H1 (cell line): ENCODE data around the gene SLC13A2. TPM values are rescaled to one million over a fixed set of nuclear protein-coding genes. Genes with fewer than 3 reads are reported as not detected.

Source experiments
- CTCF ChIA-PET: fragments of 300-600 bp; sonication (Branson Sonifier 250); formaldehyde crosslinking; loops from one replicate; lab custom pipeline; 2021; ENCODE audit not compliant: partially characterized antibody; lab: Charles Lee
- POLR2A ChIA-PET: fragments of 300-600 bp; sonication (Branson Sonifier 250); formaldehyde crosslinking; loops from one replicate; lab custom pipeline; 2021; ENCODE audit warnings: inconsistent platforms; ENCODE audit not compliant: partially characterized antibody; lab: Charles Lee
- DNase-seq, 2 experiments: peaks; one replicate each; pipeline versions ENCODE4 v3.0.0 to v3.0.0-alpha.2; 2010 to 2022; ENCODE audit warnings: low spot score in 2 of 2, low read depth in 1 of 2, mixed read lengths in 1 of 2
- FAIRE-seq: peaks from 2 replicates; lab custom pipeline; 2011; peaks lifted over from hg19 to GRCh38; lab: Jason Lieb, UNC
- H2AFZ ChIP-seq: 2 replicates; pipeline ENCODE4 v1.8.1; 2012; ENCODE audit warnings: low read length, inconsistent platforms
- H2AK5ac ChIP-seq: 2 replicates; pipeline ENCODE4 v1.6.1; 2013; ENCODE audit warnings: low read depth, low read length
- H2BK120ac ChIP-seq: replicated peaks from 2 replicates; pipeline ENCODE3; 2013; ENCODE audit warnings: low read depth, low read length, inconsistent platforms
- H2BK12ac ChIP-seq: 2 replicates; pipeline ENCODE4 v1.6.1; 2013; ENCODE audit warnings: low read depth, low read length
- H2BK15ac ChIP-seq: 2 replicates; pipeline ENCODE4 v1.6.1; 2013; ENCODE audit warnings: low read length
- H2BK20ac ChIP-seq: 2 replicates; pipeline ENCODE4 v1.6.1; 2013; ENCODE audit warnings: low read length
- H2BK5ac ChIP-seq: 2 replicates; pipeline ENCODE4 v1.6.1; 2013; ENCODE audit warnings: low read depth, low read length
- H3K14ac ChIP-seq: 2 replicates; pipeline ENCODE4 v1.6.1; 2013; ENCODE audit warnings: inconsistent platforms; ENCODE audit not compliant: insufficient read length
- H3K18ac ChIP-seq: 2 replicates; pipeline ENCODE4 v1.6.1; 2013; ENCODE audit warnings: low read length; ENCODE audit errors: extremely low read depth
- H3K23ac ChIP-seq: 2 replicates; pipeline ENCODE4 v1.6.1; 2013; ENCODE audit warnings: inconsistent platforms; ENCODE audit not compliant: insufficient read length
- H3K23me2 ChIP-seq: 2 replicates; pipeline ENCODE4 v1.6.1; 2013; ENCODE audit warnings: low read depth, low read length
- H3K27ac ChIP-seq: 2 replicates; pipeline ENCODE4 v1.6.1; 2011; ENCODE audit warnings: low read depth, low read length, inconsistent platforms
- H3K27me3 ChIP-seq, 4 experiments: replicated peaks in 1 of 4; 1 replicate in 1 of 4; 2 replicates in 3 of 4; pipeline versions ENCODE4 v1.6.1 to v1.8.1; 2011 to 2013; ENCODE audit warnings: low read length in 3 of 4, mild to moderate bottlenecking in 3 of 4, inconsistent platforms in 2 of 4, mixed read lengths in 2 of 4, moderate library complexity in 1 of 4; ENCODE audit not compliant: control insufficient read depth in 3 of 4, insufficient read depth in 3 of 4; ENCODE audit errors: extremely low read depth in 1 of 4
- H3K36me3 ChIP-seq, 4 experiments: 2 replicates each; pipeline versions ENCODE4 v1.6.1 to v1.8.1; 2011 to 2013; ENCODE audit warnings: mild to moderate bottlenecking in 4 of 4, low read length in 3 of 4, moderate library complexity in 2 of 4, control low read depth in 1 of 4, inconsistent platforms in 1 of 4; ENCODE audit not compliant: insufficient read depth in 4 of 4, control insufficient read depth in 2 of 4
- H3K4ac ChIP-seq: replicated peaks from 2 replicates; pipeline ENCODE3; 2013; ENCODE audit warnings: low read length, low read depth, mixed read lengths, inconsistent platforms; ENCODE audit not compliant: insufficient read length
- H3K4me1 ChIP-seq, 4 experiments: replicated peaks in 1 of 4; 1 replicate in 1 of 4; 2 replicates in 3 of 4; pipeline versions ENCODE4 v1.6.1 to v1.8.1; 2011 to 2013; ENCODE audit warnings: low read length in 3 of 4, inconsistent platforms in 2 of 4, mixed read lengths in 1 of 4; ENCODE audit not compliant: insufficient read depth in 4 of 4, control insufficient read depth in 3 of 4
- H3K4me2 ChIP-seq, 2 experiments: 2 replicates each; pipeline versions ENCODE4 v1.6.1 to v1.8.1; 2011 to 2013; ENCODE audit warnings: low read depth in 2 of 2, low read length in 2 of 2, control low read depth in 1 of 2, inconsistent platforms in 1 of 2, mild to moderate bottlenecking in 1 of 2; ENCODE audit not compliant: insufficient read depth in 1 of 2
- H3K4me3 ChIP-seq, 4 experiments: fragments of 200-600, 300-600 bp in 1 of 4; sonication (generic), shearing (Covaris generic), sonication (Bioruptor Twin) in 1 of 4; 2 replicates each; pipeline versions ENCODE4 v1.5.1 to v1.8.1; 2011 to 2016; ENCODE audit warnings: low read length in 4 of 4, low read depth in 3 of 4, control low read depth in 2 of 4, inconsistent platforms in 2 of 4, mild to moderate bottlenecking in 2 of 4, mixed read lengths in 1 of 4, moderate library complexity in 1 of 4; ENCODE audit not compliant: insufficient read depth in 2 of 4; ENCODE audit errors: extremely low read depth in 1 of 4
- H3K56ac ChIP-seq: replicated peaks from 2 replicates; pipeline ENCODE3; 2013; ENCODE audit warnings: low read depth, mild to moderate bottlenecking, mixed read lengths, low read length, inconsistent platforms; ENCODE audit not compliant: insufficient read length
- H3K79me1 ChIP-seq: 2 replicates; pipeline ENCODE4 v1.6.1; 2013; ENCODE audit warnings: low read depth, low read length, control low read depth
- H3K79me2 ChIP-seq, 2 experiments: 2 replicates each; pipeline versions ENCODE4 v1.6.1 to v1.8.1; 2012 to 2013; ENCODE audit warnings: low read length in 2 of 2, mild to moderate bottlenecking in 2 of 2, inconsistent platforms in 1 of 2; ENCODE audit not compliant: insufficient read depth in 2 of 2, control insufficient read depth in 1 of 2
- H3K9ac ChIP-seq, 4 experiments: replicated peaks in 1 of 4; 1 replicate in 1 of 4; 2 replicates in 3 of 4; pipeline versions ENCODE4 v1.6.1 to v1.8.1; 2011 to 2013; ENCODE audit warnings: low read depth in 3 of 4, low read length in 3 of 4, control low read depth in 2 of 4, mild to moderate bottlenecking in 2 of 4, moderate library complexity in 2 of 4, inconsistent platforms in 1 of 4; ENCODE audit errors: extremely low read depth in 1 of 4
- H3K9me3 ChIP-seq, 2 experiments: 2 replicates each; pipeline versions ENCODE4 v1.6.1 to v1.8.1; 2012 to 2013; ENCODE audit warnings: mild to moderate bottlenecking in 2 of 2, moderate library complexity in 2 of 2, control low read depth in 1 of 2, inconsistent platforms in 1 of 2, low read depth in 1 of 2, low read length in 1 of 2, mixed read lengths in 1 of 2; ENCODE audit not compliant: insufficient read depth in 2 of 2
- H4K20me1 ChIP-seq, 2 experiments: replicated peaks in 1 of 2; 2 replicates each; pipeline versions ENCODE3 to v1.8.1; 2011 to 2013; ENCODE audit warnings: inconsistent platforms in 2 of 2, low read length in 2 of 2, mild to moderate bottlenecking in 1 of 2; ENCODE audit not compliant: insufficient read depth in 2 of 2, control insufficient read depth in 1 of 2
- H4K5ac ChIP-seq: 2 replicates; pipeline ENCODE4 v1.6.1; 2013; ENCODE audit warnings: low read length, low read depth, mixed read lengths, inconsistent platforms; ENCODE audit not compliant: insufficient read length
- H4K8ac ChIP-seq: 2 replicates; pipeline ENCODE4 v1.8.0; 2013; ENCODE audit warnings: mild to moderate bottlenecking, moderate library complexity, low read length, inconsistent platforms; ENCODE audit not compliant: insufficient read depth; ENCODE audit errors: extremely low read depth
- H4K91ac ChIP-seq: replicated peaks from 2 replicates; pipeline ENCODE3; 2013; ENCODE audit warnings: low read length, mixed read lengths, inconsistent platforms; ENCODE audit not compliant: insufficient read length
- BACH1 ChIP-seq: IDR thresholded peaks from 2 replicates; pipeline ENCODE4 v1.6.1; 2012; ENCODE audit warnings: low read length, improper control_type of control experiment
- CTCF ChIP-seq, 3 experiments: IDR thresholded peaks; 1 replicate in 2 of 3; 2 replicates in 1 of 3; pipeline versions ENCODE4 v1.5.1 to v1.6.1; 2011; ENCODE audit warnings: low read length in 3 of 3, mild to moderate bottlenecking in 3 of 3, inconsistent platforms in 2 of 3, low read depth in 1 of 3, moderate library complexity in 1 of 3; ENCODE audit not compliant: insufficient read depth in 1 of 3; ENCODE audit errors: control extremely low read depth in 1 of 3
- MAFK ChIP-seq: IDR thresholded peaks from 2 replicates; pipeline ENCODE4 v1.6.1; 2012; ENCODE audit warnings: low read depth, mild to moderate bottlenecking, improper control_type of control experiment, low read length
- WGBS, 2 experiments: shearing (Covaris generic) in 1 of 2; methylation state at CpG; one replicate each; pipeline versions ENCODE4 v1.1.6 to v1.1.7; 2013 to 2015; ENCODE audit warnings: low lambda C conversion rate in 2 of 2, mixed read lengths in 2 of 2, inconsistent platforms in 1 of 2, low coverage in 1 of 2, missing lambda C conversion rate in 1 of 2; ENCODE audit not compliant: insufficient replicate concordance in 2 of 2, insufficient coverage in 1 of 2, insufficient read length in 1 of 2; ENCODE audit errors: extremely low coverage in 1 of 2, missing lambda C conversion rate in 1 of 2; 5-methylcytosine and 5-hydroxymethylcytosine counted together
- polyA plus RNA-seq, 7 experiments: library from polyadenylated mRNA; depleted of rRNA in 3 of 7; stranded (reverse) in 5 of 7; unstranded in 2 of 7; fragments of >200 nt in 5 of 7; fragments of 200-250 nt in 2 of 7; gene quantifications; 1 replicate in 5 of 7; 2 replicates in 1 of 7; 4 replicates in 1 of 7; pipeline versions ENCODE4 v1.2.1 to v1.2.3, GENCODE V29; 2011 to 2013; ENCODE audit warnings: missing spikeins in 2 of 7, mixed read lengths in 2 of 7
- total RNA-seq: library from RNA; stranded (reverse); fragmentation: NEBNext Ultra II Directional; extraction: Animal tissue kit (Norgen Biotek cat#: 25700); gene quantifications from 2 replicates; pipeline ENCODE4 v1.2.1, GENCODE V29; 2021

SLC13A2 gene
- total and polyA plus RNA-seq, 2 of the 8 experiments (the other 6 are each of a cell fraction or from before 2014, with no cell fraction given), result not detected

DNA sequence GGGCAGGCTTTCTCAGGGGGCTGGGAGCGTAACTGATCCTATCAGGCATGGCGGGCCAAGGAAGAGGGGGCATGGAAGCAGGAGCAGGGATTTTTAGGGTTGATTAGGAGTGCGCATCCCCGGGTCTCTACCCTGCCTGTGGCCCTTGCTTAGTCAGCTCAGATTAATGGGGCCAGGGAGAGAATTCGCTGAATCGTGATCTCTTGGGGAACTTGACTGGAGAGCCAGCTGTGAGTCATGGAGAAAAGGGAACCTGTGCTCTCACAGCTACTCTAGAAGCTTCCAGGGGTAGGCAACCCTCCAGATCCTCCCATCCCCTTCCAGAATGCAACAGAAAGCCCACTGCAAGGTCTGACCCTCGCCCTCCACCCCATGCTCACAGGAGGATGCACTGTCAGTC, 36.3 kb downstream of the SLC13A2 start:
- H3K4me1 ChIP-seq, result peaks cover 0 to 17% (median 7%) of the 10 kb centered on the region in 4 experiments; a peak in 6 of 7 replicates
- H4K20me1 ChIP-seq, result no peaks in the 10 kb centered on the region
- no peak overlapping the region for H3K56ac ChIP-seq
- H3K4ac ChIP-seq, result no peak overlapping the region
- H4K8ac ChIP-seq, result no peak overlapping the region
- no peak overlapping the region for H3K23ac ChIP-seq
- H3K9ac ChIP-seq, result no peak overlapping the region
- no peak overlapping the region for H2BK15ac ChIP-seq
- no peak overlapping the region for H2AK5ac ChIP-seq
- POLR2A ChIA-PET, result no interaction called here
- WGBS, 2 experiments, result 85% methylated on average over 7 of the region's 7 CpGs; no CpG with 5 or more reads in 1 of the 2 experiments
- no peak overlapping the region for H3K27ac ChIP-seq
- FAIRE-seq (no peak), DNase-seq (no peak)
- H3K4me3 ChIP-seq, result no peak overlapping the region
- no peak overlapping the region; the same call in 1 of the 2 replicates for H2BK5ac ChIP-seq
- peak; percentile 25; the same call in 1 of the 2 replicates for TF ChIP-seq MAFK
- peak; percentile 91 for TF ChIP-seq BACH1
- no peak for TF ChIP-seq CTCF (IDR thresholded peaks at IDR 0.05; ENCODE audit: control extremely low read depth in 1 of 3, insufficient read depth in 1 of 3, low read depth in 1 of 3, low read length in 3 of 3)
- H4K91ac ChIP-seq, result no peak overlapping the region
- H3K9me3 ChIP-seq, result no peaks in the 10 kb centered on the region
- no peak overlapping the region for H3K14ac ChIP-seq
- no peak overlapping the region for H3K18ac ChIP-seq
- no peaks in the 10 kb centered on the region for H3K36me3 ChIP-seq
- H2BK20ac ChIP-seq, result no peak overlapping the region
- no peak overlapping the region for H2BK12ac ChIP-seq
- no peak overlapping the region for H2BK120ac ChIP-seq
- no peaks in the 10 kb centered on the region for H3K79me1 ChIP-seq
- H4K5ac ChIP-seq, result no peak overlapping the region
- H3K4me2 ChIP-seq, result no peak overlapping the region
- H2AFZ ChIP-seq, result no peak overlapping the region
- no peaks in the 10 kb centered on the region for H3K79me2 ChIP-seq
- H3K23me2 ChIP-seq, result peaks cover 2% of the 10 kb centered on the region; the same call in 1 of the 2 replicates
- peaks cover 0 to 8% (median 4%) of the 10 kb centered on the region in 4 experiments; a peak in 4 of 7 replicates for H3K27me3 ChIP-seq
- CTCF ChIA-PET, result interaction anchor here (0.6 to 21.4 kb wide), 4 partner anchors 10 to 33 kb away, joined by 3 to 547 read pairs (median 16); no protein-coding TSS in a partner anchor
